Kidney tubule cell (primary cell): ENCODE data around the gene TEF.
A peak's percentile ranks its signal among the peaks of the same experiment; 100 is the strongest.

Experiments used
- DNase-seq: peaks from one replicate; pipeline ENCODE4 v3.0.0-alpha.2; 2018; ENCODE audit warnings: low spot score

The TEF gene

GRCh38 chr22:41354979-41355378, 26.8 kb upstream of the TEF start:
- no peak for DNase-seq

- no peak for DNase-seq
Observed at GRCh38 chr22:41355895-41356294, 25.8 kb upstream of the TEF start.

DNA sequence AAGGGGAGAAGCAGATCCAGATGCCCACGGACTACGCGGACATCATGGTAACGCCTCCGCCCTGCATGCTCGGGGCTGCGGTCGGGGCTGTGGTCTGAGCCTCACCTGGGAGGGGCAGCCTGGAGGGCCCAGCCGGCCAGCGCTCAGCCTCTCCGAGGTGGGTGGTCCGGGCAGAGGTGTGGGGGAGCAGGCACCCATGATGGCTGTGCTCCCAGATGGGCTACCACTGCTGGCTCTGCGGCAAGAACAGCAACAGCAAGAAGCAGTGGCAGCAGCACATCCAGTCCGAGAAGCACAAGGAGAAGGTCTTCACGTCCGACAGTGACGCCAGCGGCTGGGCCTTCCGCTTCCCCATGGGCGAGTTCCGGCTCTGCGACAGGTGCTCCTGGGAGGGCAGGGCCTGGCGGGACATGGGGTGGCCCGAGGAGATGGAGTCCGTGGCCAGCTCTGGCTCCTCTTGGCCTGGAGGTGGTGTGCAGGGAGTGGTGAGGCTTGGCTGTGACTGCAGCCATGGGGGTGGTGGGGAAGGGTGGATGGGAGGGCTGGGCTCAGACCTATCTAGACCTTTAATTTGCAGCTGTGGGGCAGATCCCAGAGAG, 25.2 kb upstream of the TEF start:
- DNase-seq = no peak

DNA sequence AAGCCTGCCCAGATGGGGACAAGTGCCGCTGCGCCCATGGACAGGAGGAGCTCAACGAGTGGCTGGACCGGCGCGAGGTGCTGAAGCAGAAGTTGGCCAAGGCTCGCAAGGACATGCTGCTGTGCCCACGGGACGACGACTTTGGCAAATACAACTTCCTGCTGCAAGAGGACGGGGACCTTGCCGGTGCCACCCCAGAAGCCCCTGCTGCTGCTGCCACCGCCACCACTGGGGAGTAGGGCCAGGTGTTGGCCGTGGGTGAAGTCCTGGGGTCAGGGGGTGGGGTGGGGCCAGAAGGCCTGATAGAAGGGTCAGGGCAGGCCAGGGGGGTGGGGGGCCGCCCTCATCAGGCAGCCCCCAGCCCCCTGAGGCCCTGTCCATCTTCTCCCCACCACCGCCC, 24.6 kb upstream of the TEF start:
- no peak for DNase-seq

GRCh38 chr22:41358927-41359326, 22.8 kb upstream of the TEF start:
- no peak for DNase-seq

DNA sequence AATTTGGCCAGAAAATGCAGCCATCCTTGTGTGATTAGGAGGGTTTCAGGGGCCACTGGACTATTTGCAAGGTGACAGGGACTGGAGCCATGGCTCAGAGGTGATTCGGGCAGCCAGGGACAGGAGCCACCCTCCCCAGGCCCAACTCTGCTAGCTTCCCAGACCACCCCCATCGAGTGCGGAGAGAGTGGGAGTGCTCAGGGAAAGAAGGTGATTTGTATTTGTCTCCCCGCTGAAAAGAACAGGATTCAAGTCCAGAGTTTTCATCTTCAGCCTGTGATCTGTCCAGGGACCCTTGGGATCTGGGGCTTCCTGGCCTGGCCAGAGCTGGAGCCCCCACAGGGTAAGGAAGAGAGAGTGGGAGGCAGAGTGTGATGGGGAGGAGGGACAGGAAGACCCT, 22.4 kb upstream of the TEF start:
- no peak for DNase-seq

DNA sequence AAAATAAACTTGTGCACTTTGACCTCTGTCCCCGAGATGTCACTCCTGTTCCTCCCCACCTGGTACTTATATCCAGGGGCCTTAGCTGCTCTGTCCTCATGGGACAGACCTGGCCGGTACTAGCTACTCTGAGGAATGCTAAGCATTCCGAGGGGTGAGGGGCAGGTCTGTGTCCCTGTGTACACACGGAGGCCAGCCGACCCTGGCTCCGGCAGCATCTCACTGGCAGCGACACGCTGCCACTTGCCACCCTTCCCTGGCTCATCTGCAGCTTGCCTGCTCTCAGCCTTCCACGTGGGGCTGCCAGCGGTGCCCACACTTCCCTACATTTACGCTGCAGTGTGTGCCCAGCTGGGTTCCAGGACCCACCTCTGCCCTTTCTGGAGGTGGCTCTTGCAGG, 21.6 kb upstream of the TEF start:
- peak; percentile 26 for DNase-seq

DNA sequence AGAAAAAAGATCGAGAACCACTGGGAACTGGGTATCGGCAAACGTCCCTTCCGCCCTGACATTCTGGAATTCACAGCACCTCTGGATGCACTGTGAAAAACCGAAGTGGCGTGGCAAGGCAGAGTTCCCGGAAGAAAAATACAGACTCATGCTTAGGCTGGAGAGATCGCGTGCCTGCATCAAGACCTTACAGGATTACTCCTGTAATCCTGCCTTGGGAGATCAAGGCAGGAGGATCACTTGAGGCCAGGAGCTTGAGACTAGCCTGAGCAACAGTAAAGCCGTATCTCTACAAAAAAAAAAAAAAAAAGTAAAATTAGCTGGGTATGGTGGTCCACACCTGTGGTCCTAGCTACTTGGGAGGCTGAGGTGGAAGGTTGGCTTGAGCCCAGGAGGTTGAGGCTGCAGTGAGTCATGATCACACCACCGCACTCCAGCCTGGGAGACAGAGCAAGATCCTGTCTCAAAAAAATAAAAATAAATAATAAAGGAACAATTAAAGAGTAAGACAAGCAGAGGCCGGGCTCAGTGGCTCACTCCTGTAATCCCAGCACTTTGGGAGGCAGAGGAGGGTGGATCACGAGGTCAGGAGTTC, 19.9 kb upstream of the TEF start:
- DNase-seq = peak; percentile 17

DNA sequence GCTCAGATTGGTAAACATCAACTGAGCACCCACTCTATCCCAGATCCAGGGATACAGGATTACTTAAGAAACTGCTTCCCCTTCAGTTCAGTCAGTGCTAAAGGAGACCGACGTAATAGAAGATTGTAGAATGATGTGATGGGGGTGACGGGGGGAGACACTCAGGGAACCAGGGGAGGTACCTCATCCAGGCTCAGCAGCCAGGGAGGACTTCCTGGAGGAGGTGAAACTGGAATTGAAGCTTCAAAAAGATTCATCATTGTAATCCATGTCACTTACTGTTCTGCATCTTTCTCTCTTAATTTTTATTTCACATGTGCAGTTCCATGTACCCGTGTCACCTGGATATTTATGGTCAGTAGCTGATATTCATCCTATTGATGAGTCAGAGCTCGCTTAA, 19.1 kb upstream of the TEF start:
- no peak for DNase-seq

DNA sequence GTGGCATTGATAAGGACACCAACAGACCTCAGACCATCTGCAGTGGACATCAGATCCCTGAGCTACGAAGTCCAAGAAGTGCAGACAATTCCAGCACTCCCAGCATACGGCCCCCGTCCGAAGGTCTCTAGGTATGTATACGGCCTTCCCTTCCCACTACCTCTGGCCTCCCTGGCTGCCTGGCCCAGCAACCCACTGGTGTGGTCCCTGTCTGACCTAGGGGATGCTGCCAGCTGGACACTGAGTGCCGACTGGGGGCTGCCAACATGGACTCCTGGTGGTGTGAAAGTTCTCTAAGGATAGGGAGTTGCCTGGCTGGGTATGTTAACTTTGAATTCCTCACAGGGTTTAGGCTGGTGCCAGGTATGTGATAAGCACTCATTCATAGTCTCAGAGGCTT, 17.5 kb upstream of the TEF start:
- no peak for DNase-seq

GRCh38 chr22:41364955-41365354, 16.8 kb upstream of the TEF start:
- no peak for DNase-seq

DNA sequence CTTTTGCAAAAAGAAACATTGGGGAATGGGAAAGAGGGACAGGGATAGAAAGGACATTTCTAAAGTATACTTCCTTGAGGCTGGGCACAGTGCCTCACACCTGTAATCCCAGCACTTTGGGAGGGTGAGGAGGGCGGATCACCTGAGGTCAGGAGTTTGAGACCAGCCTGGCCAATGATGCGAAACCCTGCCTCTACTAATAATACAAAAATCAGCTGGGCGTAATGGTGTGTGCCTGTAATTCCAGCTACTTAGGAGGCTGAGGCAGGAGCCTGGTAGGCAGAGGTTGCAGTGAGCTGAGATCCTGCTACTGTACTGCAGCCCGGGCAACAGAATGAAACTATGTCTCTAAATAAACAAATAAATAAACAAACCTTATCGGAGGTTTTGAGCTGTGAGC, 16.3 kb upstream of the TEF start:
- DNase-seq = no peak

GRCh38 chr22:41366323-41367029, 15.3 kb upstream of the TEF start:
- DNase-seq = no peak

DNA sequence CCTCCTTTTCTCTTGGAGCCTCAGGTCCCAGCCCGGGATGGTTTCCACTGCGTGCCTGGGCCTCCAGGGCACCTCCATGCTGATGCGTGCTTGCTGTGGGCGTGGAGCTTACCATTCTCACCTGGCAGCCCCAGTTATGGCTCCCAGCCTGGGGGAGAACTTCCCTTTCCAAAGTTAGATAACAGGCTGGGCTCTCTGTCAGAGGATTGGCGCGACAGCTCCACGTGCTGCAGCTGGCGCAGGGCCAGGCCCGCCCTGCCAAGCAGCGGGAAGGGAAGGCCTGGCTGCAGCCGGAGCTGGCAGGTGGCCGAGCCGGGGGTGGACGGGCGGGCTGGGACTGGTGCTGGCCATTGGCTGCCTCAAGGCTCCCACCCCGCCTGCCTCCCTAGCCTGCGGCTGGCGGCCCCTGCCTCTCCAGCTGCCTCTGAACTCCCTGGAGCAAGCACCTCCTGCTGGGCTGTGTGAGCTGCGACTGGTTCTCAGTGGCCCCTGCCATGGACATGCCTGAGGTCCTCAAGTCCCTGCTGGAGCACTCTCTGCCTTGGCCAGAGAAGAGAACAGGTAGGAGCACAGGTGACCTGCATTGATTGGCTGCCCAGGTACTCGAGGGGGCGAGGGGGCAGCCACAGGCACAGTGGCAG, 14.6 kb upstream of the TEF start:
- DNase-seq = peak; percentile 93

DNA sequence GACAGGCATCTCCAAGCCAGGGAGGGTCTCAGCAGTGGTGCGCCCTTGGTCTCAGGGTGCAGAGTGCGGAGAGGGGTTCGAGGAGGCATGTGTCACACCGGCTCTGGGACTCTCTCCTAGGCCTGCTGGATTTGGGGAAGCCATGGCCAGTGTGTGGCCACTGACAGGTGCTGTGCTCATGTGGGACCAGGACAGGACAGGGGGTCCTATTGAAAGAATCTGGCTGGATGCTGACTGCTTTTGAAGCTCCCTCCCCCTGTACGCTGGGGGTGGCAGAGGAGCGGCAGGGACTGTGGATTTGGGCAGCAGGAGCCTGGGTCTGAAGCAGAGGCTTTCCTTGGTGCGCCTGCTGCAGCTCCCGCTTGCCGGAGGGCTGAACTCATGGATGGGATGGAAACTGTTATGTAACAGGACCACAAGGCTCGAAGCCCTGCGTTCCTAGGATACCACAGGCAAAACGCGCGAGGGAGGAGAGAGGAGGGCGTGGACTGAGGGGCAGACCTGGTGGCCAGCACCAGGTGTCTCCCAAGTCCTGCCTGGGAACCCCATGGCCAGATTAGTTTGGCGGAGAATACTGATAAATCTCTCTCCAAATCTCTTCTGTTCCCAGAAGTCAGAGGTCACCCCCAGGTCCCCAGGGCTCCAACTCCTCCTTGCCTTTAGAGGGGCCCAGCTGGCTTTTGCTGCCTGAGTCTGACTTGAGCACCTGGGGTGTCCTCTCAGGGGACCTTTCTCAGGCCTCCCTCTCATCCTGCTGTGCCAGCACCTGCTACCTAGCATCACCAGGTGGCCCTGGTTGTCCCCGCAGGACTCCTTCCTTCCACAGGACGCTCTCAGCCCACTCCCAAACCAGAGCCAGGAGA, 13.8 kb upstream of the TEF start:
- DNase-seq = peak; percentile 22

DNA sequence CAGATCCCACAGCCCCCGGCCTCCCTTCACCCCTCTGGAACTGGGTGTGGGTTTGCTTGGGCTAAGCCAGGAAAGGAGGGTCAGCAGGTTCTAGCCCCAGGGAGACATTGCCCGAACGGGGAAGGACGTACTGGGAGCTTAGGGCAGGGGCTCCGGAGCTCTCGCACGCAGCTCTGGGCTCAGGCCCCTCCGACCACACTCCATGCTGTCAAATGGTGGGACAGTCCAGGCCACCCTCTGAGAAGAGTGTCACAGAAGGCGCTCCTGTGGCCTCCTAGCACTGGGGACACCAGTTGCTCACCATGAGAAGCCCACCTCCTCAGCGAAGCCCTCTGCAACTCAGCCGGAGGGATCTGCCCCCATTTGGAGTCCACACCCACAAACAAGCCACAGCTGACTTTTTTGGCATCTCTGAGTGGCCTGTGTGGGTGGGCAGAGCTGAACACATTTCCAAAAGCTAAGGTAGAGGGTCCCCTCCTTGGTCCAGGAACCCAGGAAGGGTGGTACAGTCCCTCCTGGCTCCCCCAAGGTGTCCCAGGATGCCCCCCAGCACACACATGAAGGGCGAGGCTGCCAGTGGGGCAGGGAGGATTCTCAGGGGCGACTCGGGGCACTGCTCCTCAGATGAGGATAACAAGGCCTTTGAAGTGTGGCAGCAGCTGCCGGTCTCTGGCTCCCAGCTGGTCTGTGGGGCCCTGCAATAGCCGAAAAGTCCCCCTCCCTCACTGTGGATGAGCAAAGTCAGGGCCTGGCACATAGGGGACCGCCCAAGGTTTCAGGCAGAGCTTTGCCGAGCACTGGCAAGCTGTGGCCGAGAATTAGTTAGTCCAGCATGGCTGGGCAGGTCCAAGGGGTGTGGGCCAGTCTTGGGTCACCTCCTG, 13.0 kb upstream of the TEF start:
- DNase-seq = no peak

GRCh38 chr22:41369424-41369745, 12.4 kb upstream of the TEF start:
- no peak for DNase-seq

DNA sequence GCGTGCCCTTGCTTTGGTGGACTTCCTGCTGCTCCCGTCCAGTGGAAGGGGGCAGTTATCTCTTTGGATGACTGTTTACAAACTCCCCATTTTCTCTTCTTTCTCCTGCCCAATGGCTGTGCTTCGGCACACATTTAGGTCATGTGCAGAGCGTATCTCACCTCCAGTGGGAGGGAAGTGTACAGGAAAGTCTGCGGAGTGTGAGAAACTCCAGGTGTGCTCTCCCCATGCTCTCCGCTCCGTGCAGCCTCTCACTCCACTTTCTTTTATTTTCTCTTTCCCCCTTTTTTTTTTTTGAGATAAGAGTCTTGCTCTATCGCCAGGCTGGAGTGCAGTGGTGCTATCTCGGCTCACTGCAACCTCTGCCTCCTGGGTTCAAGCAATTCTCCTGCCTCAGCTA, 11.9 kb upstream of the TEF start:
- no peak for DNase-seq

GRCh38 chr22:41377846-41378245, 3.9 kb upstream of the TEF start:
- DNase-seq = no peak

- DNase-seq = peak; percentile 87
Observed at GRCh38 chr22:41380993-41381328, 781 bp upstream of the TEF start.

- peak; percentile 17 for DNase-seq
Observed at GRCh38 chr22:41382098-41382578, 396 bp downstream of the TEF start.
